Stimulated activated CD8-positive, alpha-beta memory T cell treated with anti-CD3 and anti-CD28 coated beads, Interleukin-12 subunit alpha, Interleukin-12 subunit beta, amount 100 ng/mL, for 1 hour (primary cell): ENCODE results near the gene KHK.
"Not testable (repeated sequence)": the region's sequence is repeated elsewhere in the genome, so short reads cannot be mapped to it uniquely, and the experiment has no call there.

Source experiments
- DNase-seq: peaks from one replicate; pipeline ENCODE4 v3.0.0-alpha.2; 2020; ENCODE audit warnings: low read depth

KHK gene

DNA sequence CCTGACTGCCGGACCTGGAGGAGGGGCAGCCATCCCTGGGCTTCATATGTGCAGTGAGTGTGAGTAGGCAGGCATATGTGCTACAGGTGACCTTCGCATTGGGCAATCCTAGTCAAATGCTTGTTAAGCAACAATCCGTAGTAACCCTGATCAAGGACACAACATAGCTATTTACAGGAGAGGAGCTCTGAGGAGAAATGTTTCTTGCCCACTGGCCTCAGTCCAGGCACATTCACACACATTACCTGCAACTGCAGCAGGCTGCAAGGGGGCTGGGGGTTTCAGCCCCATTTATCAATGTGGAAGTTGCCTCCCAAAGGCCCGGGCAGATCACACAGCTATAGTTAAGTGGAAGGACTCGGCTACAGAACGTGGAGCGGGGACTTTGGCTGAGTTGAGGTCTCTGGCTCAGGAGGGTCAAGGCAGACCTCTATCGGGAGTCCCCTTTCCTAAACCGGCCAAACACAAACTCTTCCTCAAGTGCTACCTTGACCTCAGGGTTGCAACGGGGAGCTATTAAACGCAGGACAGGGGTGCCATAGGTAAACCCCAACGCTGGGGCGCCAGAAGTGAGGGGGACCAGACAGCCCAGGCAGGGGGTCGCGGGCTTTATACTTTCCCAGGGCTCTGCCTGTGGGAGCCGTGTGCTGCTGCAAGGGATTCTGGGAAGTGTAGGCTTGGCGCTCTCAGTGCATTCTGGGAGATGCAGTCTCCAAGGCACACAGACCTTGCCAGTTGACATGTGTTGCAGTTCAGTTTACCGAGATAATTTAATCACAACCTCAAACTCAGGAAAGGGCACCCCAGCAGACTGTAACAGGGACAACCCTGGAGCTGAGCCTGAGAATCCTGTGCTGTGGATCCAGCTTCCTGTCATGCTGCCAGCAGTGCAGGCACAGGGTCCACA lies 9.4 kb downstream of the KHK start:
- DNase-seq: no peak

GRCh38 chr2:27096748-27097297 lies 10.3 kb downstream of the KHK start:
- no peak for DNase-seq

DNA sequence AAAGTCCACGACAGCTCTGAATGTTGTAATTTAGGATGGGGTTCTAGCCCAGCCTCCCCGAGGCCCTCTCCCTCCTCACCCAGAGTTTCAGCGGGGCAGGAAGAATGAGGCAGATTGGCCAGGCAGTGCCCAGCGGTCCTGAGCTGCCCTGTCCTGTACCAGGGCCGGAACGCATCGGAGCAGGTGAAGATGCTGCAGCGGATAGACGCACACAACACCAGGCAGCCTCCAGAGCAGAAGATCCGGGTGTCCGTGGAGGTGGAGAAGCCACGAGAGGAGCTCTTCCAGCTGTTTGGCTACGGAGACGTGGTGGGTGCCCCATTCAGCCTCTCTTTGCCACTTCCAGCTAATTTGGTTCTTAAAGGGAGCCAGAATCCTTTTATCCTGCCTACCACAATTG lies 10.8 kb downstream of the KHK start:
- no peak for DNase-seq

GRCh38 chr2:27099334-27099955 lies 12.9 kb downstream of the KHK start:
- no peak for DNase-seq

DNA sequence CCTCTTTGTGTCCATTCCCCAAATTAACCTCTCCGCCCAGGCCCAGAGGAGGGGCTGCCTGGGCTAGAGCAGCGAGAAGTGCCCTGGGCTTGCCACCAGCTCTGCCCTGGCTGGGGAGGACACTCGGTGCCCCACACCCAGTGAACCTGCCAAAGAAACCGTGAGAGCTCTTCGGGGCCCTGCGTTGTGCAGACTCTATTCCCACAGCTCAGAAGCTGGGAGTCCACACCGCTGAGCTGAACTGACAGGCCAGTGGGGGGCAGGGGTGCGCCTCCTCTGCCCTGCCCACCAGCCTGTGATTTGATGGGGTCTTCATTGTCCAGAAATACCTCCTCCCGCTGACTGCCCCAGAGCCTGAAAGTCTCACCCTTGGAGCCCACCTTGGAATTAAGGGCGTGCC lies 13.5 kb downstream of the KHK start:
- no peak for DNase-seq

DNA sequence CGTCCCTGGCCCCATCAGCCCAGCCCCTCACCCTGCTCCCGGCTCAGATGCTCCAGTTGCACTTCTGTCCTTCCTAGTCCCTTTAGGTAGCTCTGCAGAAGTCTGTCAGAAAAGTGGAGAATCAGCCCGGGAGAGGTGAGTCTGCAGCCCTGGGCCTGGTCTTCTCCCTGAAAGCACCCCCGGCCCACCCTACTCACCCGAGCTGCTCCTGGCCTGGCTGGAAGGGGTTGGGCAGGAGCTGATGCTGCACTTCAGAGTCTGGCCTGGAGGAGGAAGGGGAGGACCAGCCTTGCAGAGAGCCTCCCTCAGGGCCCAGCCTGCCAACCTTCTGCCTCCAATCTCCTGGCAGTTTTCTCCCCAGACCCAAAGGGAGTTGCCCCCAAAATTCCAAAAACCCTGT lies 15.8 kb downstream of the KHK start:
- no peak for DNase-seq

DNA sequence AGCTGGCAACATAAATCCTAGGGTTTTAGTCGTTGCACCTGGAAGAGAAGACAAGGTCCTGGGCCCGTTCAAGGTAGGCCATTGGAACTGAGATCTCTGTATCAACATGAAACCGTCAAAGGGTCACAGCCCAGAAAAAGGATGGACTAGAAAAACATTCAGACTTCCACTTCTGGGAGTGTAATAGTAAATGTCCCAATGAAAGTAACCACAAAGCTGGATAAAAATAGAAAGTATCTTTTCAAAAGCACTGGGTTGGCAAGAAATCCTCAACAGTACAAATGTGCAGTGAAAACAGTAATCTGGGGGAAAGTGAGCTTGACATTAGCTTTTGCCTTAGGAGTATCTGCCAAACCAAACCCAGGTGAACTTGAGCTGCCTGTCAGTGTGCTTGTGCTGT lies 19.4 kb downstream of the KHK start:
- no peak for DNase-seq

- no peak for DNase-seq
Measured at GRCh38 chr2:27108221-27108620, 21.6 kb downstream of the KHK start.

DNA sequence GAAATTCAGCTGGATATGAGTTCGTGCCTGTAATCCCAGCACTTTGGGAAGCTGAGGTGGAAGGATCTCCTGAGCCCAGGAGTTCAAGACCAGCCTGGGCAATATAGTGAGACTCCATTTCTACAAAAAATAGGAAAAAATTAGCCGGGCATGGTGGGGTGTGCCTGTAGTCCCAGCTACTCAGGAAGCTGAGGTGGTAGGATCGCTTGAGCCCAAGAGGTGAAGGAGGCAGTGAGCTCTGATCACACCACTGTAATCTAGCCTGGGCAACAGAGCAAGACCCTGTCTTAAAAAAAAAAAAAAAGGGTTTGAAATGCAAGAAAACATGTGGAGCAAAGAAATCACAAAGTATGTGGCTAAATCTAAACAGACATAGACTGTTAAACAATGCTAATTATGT lies 22.5 kb downstream of the KHK start:
- no peak for DNase-seq

GRCh38 chr2:27110603-27111352 lies 24.2 kb downstream of the KHK start:
- not testable (repeated sequence) for DNase-seq

DNA sequence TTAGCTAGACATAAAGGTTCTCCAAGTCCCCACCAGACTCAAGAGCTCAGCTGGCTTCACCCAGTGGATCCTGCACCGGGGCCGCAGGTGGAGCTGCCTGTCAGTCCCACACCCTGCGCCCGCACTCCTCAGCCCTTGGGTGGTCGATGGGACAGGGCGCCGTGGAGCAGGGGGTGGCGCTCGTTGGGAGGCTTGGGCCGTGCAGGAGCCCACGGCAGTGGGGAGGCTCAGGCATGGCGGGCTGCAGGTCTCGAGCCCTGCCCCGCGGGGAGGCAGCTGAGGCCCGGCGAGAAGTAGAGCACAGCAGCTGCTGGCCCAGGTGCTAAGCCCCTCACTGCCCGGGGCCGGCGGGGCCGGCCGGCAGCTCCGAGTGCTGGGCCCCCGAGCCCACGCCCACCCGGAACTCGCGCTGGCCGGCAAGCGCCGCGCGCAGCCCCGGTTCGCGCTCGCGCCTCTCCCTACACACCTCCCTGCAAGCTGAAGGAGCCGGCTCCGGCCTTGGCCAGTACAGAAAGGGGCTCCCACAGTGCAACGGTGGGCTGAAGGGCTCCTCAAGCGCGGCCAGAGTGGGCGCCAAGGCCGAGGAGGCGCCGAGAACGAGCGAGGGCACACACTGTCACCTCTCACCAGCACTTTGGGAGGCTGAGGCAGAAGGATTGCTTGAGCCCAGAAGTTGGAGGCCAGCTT lies 25.0 kb downstream of the KHK start:
- DNase-seq: not testable (repeated sequence)

GRCh38 chr2:27115519-27115918 lies 28.9 kb downstream of the KHK start:
- no peak for DNase-seq

- DNase-seq: no peak
Measured at GRCh38 chr2:27117995-27118524, 31.5 kb downstream of the KHK start.

DNA sequence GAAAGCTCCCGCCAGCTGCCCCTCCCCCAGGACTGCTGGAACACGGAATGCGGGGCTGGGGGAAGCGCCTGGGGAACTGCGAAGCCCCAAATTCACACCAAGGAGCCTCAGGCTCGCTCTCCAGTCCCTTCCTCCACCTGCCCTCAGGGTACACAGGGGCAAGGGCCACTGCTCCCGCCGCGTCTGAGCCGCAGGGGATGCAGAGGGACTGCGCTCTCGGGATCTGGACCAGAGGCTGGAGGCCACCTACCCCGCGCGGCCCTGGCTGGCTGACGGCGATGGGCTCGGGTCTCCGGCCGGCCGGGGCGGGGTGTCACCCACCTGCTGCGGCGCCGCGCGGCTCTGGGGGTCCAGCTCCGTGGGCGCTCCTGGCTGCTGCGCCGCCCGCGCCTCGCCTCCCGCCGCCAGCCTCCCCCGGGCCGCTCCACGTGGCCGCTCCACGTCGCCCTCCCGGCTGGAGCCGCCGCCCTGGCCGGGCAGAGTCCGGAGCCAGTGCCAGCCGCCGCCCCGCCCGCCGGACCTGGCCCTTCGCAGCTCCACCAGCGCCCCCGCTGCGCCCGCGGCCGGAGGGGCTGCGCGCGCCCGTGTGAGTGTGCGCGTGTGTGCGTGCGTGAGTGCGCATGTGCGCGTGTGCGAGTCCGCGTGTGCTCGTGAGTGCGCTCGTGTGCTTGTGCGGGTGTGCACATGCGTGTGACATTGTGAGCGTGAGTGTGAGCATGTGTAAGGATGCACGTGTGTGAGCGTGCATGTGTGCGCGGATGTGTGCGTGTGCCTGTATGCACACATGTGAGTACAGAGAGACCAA lies 32.2 kb downstream of the KHK start, which contains the start of gene CGREF1:
Gene CGREF1, minus strand, starts transcription at position 604 of the 805 bp plus-strand sequence. CDS start 14,762 bp downstream, outside the sequence.
- DNase-seq: no peak

- not testable (repeated sequence) for DNase-seq
Measured at GRCh38 chr2:27119330-27119670, 32.7 kb downstream of the KHK start.

GRCh38 chr2:27121906-27122305 lies 35.3 kb downstream of the KHK start:
- DNase-seq: no peak

GRCh38 chr2:27122791-27123190 lies 36.2 kb downstream of the KHK start:
- DNase-seq: no peak

GRCh38 chr2:27123302-27124150 lies 37.0 kb downstream of the KHK start, which contains the start of gene ABHD1:
Gene ABHD1, plus strand, starts transcription at chr2:27123815. Its CDS starts 134 bp downstream, at chr2:27123949.
- DNase-seq: peak; percentile 38

GRCh38 chr2:27125104-27125503 lies 38.5 kb downstream of the KHK start:
- no peak for DNase-seq

DNA sequence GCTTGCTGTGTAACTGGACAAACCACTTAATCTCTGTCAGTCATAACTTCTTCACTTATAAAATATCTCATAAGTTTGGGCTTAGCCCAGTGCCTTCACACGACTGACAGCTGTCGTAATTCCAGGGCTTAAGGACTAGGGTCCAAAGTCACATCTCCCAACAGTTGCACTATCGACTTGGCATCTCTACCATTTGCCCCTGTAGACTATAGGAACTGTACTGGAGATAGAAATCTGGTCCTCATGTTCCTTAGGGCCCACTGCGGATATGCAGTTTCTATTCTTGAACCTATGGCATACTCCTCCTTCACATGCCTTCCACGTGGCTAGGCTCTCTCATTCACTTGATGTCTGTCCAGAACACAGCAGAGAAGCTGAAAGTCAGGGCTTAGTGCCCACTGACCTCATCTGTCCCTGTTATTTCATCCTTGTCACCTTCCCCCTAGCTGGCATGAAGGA lies 39.7 kb downstream of the KHK start:
- no peak for DNase-seq
